NB4 (cell line): ENCODE results near the gene NOTCH3.

Source experiments
- MYC ChIP-seq: IDR thresholded peaks from 2 replicates; pipeline ENCODE4 v1.6.1; 2011; ENCODE audit warnings: low read depth, low read length
- POLR2A ChIP-seq: IDR thresholded peaks from 2 replicates; pipeline ENCODE4 v1.6.1; 2011; ENCODE audit warnings: mild to moderate bottlenecking; ENCODE audit not compliant: insufficient read length; ENCODE audit errors: extremely low read depth
- TF ChIP-seq, protein P1 (sequence below): IDR thresholded peaks from one replicate; pipeline ENCODE4 v1.5.1; 2012; ENCODE audit warnings: low read depth, low read length
- TF ChIP-seq, protein P2 (sequence below): IDR thresholded peaks from 2 replicates; pipeline ENCODE4 v1.6.1; 2011; ENCODE audit warnings: low read depth, low read length

DNA sequence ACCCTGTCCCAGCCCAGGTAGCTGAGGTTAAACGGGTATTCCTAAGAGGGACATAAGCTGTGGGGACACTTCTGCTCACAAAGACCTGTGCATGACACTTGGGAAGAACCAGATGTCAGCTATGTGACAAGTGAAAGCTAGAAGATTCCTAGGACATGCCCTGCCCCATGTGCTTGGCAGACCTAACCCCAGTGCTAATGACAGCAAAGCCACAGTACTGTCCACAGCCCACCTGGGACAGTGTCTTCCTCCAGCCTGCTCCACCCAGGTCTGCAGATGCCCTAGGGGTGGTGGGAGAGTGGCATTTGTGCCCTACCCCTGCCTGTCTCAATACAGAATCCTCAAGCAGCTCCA lies 49.8 kb upstream of the NOTCH3 start:
- TF ChIP-seq, protein P1, sequence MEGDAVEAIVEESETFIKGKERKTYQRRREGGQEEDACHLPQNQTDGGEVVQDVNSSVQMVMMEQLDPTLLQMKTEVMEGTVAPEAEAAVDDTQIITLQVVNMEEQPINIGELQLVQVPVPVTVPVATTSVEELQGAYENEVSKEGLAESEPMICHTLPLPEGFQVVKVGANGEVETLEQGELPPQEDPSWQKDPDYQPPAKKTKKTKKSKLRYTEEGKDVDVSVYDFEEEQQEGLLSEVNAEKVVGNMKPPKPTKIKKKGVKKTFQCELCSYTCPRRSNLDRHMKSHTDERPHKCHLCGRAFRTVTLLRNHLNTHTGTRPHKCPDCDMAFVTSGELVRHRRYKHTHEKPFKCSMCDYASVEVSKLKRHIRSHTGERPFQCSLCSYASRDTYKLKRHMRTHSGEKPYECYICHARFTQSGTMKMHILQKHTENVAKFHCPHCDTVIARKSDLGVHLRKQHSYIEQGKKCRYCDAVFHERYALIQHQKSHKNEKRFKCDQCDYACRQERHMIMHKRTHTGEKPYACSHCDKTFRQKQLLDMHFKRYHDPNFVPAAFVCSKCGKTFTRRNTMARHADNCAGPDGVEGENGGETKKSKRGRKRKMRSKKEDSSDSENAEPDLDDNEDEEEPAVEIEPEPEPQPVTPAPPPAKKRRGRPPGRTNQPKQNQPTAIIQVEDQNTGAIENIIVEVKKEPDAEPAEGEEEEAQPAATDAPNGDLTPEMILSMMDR: no peak
- TF ChIP-seq, protein P2, sequence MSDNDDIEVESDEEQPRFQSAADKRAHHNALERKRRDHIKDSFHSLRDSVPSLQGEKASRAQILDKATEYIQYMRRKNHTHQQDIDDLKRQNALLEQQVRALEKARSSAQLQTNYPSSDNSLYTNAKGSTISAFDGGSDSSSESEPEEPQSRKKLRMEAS: no peak
- TF ChIP-seq POLR2A: no peak
- TF ChIP-seq MYC: no peak
